Retinal pigment epithelial cell (primary cell): Measurements from ENCODE around the gene DOLPP1.
"Not testable (repeated sequence)": the region's sequence is repeated elsewhere in the genome, so short reads cannot be mapped to it uniquely, and the experiment has no call there.

Source experiments
- DNase-seq: peaks from one replicate; pipeline ENCODE4 v3.0.0-alpha.2; 2010; ENCODE audit warnings: low read depth
- H3K4me3 ChIP-seq: 2 replicates; pipeline ENCODE4 v1.5.1; 2011; ENCODE audit warnings: mild to moderate bottlenecking, low read length, control low read depth, moderate library complexity
- CTCF ChIP-seq: conservative IDR thresholded peaks from 2 replicates; pipeline ENCODE4 v1.5.1; 2011; ENCODE audit warnings: low read depth, low read length, control low read depth, inconsistent platforms

DOLPP1 gene

DNA sequence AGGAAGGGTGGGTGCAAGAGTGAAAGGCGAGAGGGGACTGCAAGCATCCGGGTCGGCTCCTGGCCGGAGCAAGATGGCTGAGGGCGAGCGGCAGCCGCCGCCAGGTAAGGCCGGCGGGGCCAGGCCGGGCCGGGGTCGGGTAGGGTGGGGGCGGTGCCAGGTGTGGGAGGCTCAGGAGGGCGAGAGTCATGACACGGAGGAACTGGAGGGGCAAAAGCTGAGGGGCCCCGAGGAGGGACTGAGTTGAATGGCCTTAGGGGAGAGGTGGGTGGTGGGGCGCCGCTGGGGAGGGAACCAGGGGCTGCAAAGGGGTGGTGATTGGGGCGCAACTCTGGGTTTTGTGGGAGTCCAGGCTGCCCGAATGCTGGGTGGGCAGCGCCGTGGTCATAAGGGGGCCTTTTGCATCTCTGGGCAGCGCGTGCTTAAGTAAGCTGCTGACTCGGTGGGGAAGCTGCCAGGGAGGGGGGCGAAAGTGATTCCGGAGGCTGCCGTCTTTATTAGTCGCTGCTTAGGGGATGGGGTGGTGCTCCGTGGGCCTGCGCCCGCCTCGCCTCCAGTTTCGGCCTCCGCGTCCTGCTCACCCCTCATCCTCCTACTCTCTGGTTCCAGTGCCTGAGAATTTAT lies 30.7 kb downstream of the DOLPP1 start:
- peak; percentile 13 for DNase-seq
- no peak for TF ChIP-seq CTCF
- H3K4me3 ChIP-seq, result peak overlapping the region; percentile 88

GRCh38 chr9:129112526-129112925 lies 31.6 kb downstream of the DOLPP1 start:
- H3K4me3 ChIP-seq, result peak overlapping the region; percentile 88
- DNase-seq, result not testable (repeated sequence)

DNA sequence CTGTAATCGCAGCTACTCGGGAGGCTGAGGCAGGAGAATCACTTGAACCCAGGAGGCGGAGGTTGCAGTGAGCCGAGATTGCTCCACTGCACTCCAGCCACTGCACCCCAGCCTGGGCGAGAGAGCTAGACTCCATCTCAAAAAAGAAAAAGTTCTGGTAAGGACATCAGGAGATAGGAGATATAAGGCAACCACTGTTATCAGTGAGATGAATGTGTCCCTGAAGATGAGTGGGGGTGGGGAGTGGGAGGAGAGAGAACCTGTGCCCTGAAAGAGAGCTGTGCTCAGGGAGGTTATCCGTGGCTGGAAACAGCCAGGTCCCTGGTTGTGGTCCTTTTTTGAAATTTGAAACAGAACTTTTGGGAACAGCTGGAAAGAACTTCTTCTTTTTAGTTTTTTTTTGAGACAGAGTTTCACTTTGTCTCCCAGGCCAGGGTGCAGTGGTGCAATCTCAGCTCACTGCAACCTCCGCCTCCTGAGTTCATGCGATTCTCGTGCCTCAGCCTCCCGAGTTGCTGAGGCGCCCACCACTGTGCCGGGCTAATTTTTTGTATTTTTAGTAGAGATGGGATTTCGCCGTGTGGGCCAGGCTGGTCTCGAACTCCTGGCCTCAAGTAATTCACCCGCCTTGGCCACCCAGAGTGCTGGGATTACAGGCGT lies 32.9 kb downstream of the DOLPP1 start:
- DNase-seq, result no peak
- TF ChIP-seq CTCF, result no peak
- H3K4me3 ChIP-seq, result no peak overlapping the region

DNA sequence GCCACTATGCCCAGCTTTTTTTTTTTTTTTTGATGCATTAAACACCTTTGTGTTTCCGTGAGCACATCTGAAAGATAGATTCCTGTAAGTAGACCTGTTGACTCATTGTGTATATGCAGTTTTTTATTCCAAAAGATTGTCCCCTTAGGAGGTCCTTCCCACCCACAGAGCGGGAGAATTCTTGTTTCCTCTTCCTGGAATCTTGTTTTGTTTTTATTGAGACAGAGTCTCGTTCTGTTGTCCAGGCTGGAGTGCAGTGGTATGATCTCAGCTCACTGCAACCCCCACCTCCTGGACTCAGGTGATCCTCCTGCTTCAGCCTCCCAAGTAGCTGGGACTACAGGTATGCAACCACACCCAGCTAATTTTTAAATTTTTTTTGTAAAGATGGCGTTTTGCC lies 37.9 kb downstream of the DOLPP1 start:
- no peak for DNase-seq
- TF ChIP-seq CTCF, result no peak

GRCh38 chr9:129121483-129121882 lies 40.6 kb downstream of the DOLPP1 start:
- DNase-seq, result no peak
- no peak overlapping the region for H3K4me3 ChIP-seq
- no peak for TF ChIP-seq CTCF

More for the DNA sequence above, 37.9 kb downstream of the DOLPP1 start:
- H3K4me3 ChIP-seq, result no peak overlapping the region

DNA sequence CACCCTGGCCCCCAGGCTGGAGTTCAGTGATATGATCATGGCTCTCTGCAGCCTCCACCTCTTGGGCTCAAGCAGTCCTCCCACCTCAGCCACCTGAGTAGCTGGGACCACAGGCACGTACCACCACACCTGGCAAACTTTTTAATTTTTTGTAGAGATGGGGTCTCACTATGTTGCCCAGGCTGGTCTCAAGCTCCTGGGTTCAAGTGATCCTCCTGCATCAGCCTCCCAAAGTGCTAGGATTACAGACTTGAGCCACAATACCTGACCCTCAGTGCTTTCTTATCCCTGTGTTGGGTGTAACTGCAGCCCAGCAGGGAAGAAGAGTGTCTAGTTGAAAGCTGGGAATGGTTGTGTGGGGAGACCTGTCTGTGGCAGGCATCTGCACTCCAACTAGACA lies 41.2 kb downstream of the DOLPP1 start:
- TF ChIP-seq CTCF, result no peak

DNA sequence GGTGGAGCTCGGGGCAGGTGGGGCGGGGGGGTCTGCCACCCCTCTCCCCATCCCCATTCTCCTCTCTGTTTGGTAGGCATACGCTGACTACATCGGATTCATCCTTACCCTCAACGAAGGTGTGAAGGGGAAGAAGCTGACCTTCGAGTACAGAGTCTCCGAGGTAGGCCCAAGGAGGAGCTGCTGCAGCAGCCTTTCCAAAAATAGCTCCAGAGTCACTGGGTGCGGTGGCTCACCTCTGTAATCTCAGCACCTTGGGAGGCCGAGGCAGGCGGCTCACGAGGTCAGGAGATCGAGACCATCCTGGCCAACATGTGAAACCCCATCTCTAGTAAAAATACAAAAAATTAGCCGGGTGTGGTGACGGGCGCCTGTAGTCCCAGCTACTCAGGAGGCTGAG lies 42.1 kb downstream of the DOLPP1 start:
- not testable (repeated sequence) for DNase-seq

More for the DNA sequence above, 41.2 kb downstream of the DOLPP1 start:
- no peak overlapping the region for H3K4me3 ChIP-seq
- no peak for DNase-seq

GRCh38 chr9:129124506-129125069 lies 43.7 kb downstream of the DOLPP1 start:
- no peak for DNase-seq
- no peak for TF ChIP-seq CTCF
- no peak overlapping the region for H3K4me3 ChIP-seq

More for the DNA sequence above, 42.1 kb downstream of the DOLPP1 start:
- H3K4me3 ChIP-seq, result not testable (repeated sequence)
